HepG2 (cell line): ENCODE measurements around the gene ZNF23. TPM values are rescaled to one million over a fixed set of nuclear protein-coding genes. Genes with fewer than 3 reads are reported as not detected.

ENCODE experiments used
- ATAC-seq: fragments of 200-7000 bp; cut with Tn5 transposase; 3 replicates; pipeline ENCODE4 v1.9.1; 2020; ENCODE audit warnings: mild to moderate bottlenecking, moderate library complexity
- BruUV-seq: library from RNA; stranded (reverse); fragments of 400-500 nt; replicated peaks from 2 replicates; lab custom pipeline; 2021; lab: Mats Ljungman, UMichigan
- CTCF ChIA-PET: fragments of 300-600 bp; formaldehyde crosslinking; extraction: SDS; loops from one replicate; lab custom pipeline; 2021; ENCODE audit warnings: low total read pairs, inconsistent platforms, low intra/inter-chr PET ratio; lab: Yijun Ruan, JAX
- POLR2A ChIA-PET: fragments of 350-600 bp; sonication (Branson Sonifier 250); formaldehyde crosslinking; loops from one replicate; lab custom pipeline; 2020; ENCODE audit warnings: antibody characterized with exemption, inconsistent platforms; lab: Yijun Ruan, JAX
- DNase-seq: peaks from one replicate; pipeline ENCODE4 v3.0.0-alpha.2; 2015; ENCODE audit warnings: low spot score
- FAIRE-seq: peaks from 3 replicates; lab custom pipeline; 2011; peaks lifted over from hg19 to GRCh38; lab: Jason Lieb, UNC
- H2AFZ ChIP-seq: one replicate; pipeline ENCODE4 v1.6.1; 2011; ENCODE audit warnings: low read length, inconsistent platforms
- H3K27ac ChIP-seq: fragments of 300-600 bp; 3 replicates; pipeline ENCODE4 v1.8.0; 2011; ENCODE audit warnings: mixed run types, mild to moderate bottlenecking, mixed read lengths, low read length, inconsistent platforms; ENCODE audit not compliant: insufficient read depth; ENCODE audit errors: extremely low read length
- H3K27me3 ChIP-seq, 2 experiments: fragments of 200-600 bp in 1 of 2; 2 replicates in 1 of 2; 3 replicates in 1 of 2; pipeline versions ENCODE4 v1.6.0 to v1.8.0; 2011; ENCODE audit warnings: low read length in 2 of 2, mild to moderate bottlenecking in 2 of 2, moderate library complexity in 2 of 2, inconsistent platforms in 1 of 2; ENCODE audit not compliant: insufficient read depth in 2 of 2, control insufficient read depth in 1 of 2
- H3K36me3 ChIP-seq, 2 experiments: fragments of 200-600 bp in 1 of 2; replicated peaks in 1 of 2; 2 replicates in 1 of 2; 3 replicates in 1 of 2; pipeline versions ENCODE4 v1.5.1 to v1.8.0; 2011; ENCODE audit warnings: low read length in 2 of 2, inconsistent platforms in 1 of 2; ENCODE audit not compliant: insufficient read depth in 2 of 2, control insufficient read depth in 1 of 2
- H3K4me1 ChIP-seq: 2 replicates; pipeline ENCODE4 v1.5.1; 2012; ENCODE audit warnings: low read length, inconsistent platforms; ENCODE audit not compliant: insufficient read depth
- H3K4me2 ChIP-seq: 2 replicates; pipeline ENCODE4 v1.6.0; 2011; ENCODE audit warnings: low read depth, low read length, inconsistent platforms
- H3K4me3 ChIP-seq, 3 experiments: fragments of 200-600 bp in 1 of 3; sonication (generic), shearing (Covaris generic) in 1 of 3; replicated peaks in 1 of 3; 2 replicates each; pipeline ENCODE4 v1.5.1; 2011 to 2016; ENCODE audit warnings: low read length in 3 of 3, inconsistent platforms in 2 of 3, low read depth in 2 of 3, mild to moderate bottlenecking in 2 of 3, control low read depth in 1 of 3, mixed read lengths in 1 of 3; ENCODE audit not compliant: insufficient read depth in 1 of 3
- H3K79me2 ChIP-seq: one replicate; pipeline ENCODE4 v1.6.1; 2011; ENCODE audit warnings: low read length, inconsistent platforms; ENCODE audit not compliant: insufficient read depth
- H3K9ac ChIP-seq: 2 replicates; pipeline ENCODE4 v1.6.0; 2011; ENCODE audit warnings: mild to moderate bottlenecking, low read depth, low read length, inconsistent platforms; ENCODE audit not compliant: insufficient read depth
- H3K9me3 ChIP-seq: 2 replicates; pipeline ENCODE4 v1.5.1; 2012; ENCODE audit warnings: mild to moderate bottlenecking, low read length
- H4K20me1 ChIP-seq: 2 replicates; pipeline ENCODE4 v1.6.0; 2011; ENCODE audit warnings: inconsistent platforms, mild to moderate bottlenecking, low read length, moderate library complexity; ENCODE audit not compliant: insufficient read depth
- ARNTL ChIP-seq: sonication (generic); formaldehyde crosslinking; IDR thresholded peaks from 2 replicates; pipeline ENCODE4 v1.4.0; 2020; ENCODE audit warnings: mild to moderate bottlenecking, missing genetic modification reagents
- CCAR2 ChIP-seq: fragments of 200-400 bp; formaldehyde crosslinking; optimal IDR thresholded peaks from 2 replicates; pipeline ENCODE3; 2018; ENCODE audit warnings: low read depth, mild to moderate bottlenecking, low read length, moderate library complexity
- FOXP1 ChIP-seq, 2 experiments: fragments of 450-650 bp in 1 of 2; IDR thresholded peaks; 2 replicates each; pipeline ENCODE4 v1.6.1; 2017 to 2018; ENCODE audit warnings: antibody characterized with exemption in 1 of 2
- HOXA3 ChIP-seq: sonication (generic); formaldehyde crosslinking; IDR thresholded peaks from 2 replicates; pipeline ENCODE4 v1.5.0; 2020; ENCODE audit warnings: missing genetic modification reagents
- NAIF1 ChIP-seq: sonication (generic); formaldehyde crosslinking; IDR thresholded peaks from 2 replicates; pipeline ENCODE4 v1.5.0; 2020; ENCODE audit warnings: mild to moderate bottlenecking, missing genetic modification reagents, borderline replicate concordance
- NFIB ChIP-seq: sonication (generic); formaldehyde crosslinking; IDR thresholded peaks from 2 replicates; pipeline ENCODE4 v1.9.0; 2021; ENCODE audit warnings: missing genetic modification reagents, mild to moderate bottlenecking, borderline replicate concordance
- SALL1 ChIP-seq: sonication (generic); formaldehyde crosslinking; IDR thresholded peaks from 2 replicates; pipeline ENCODE4 v1.8.0; 2022; ENCODE audit warnings: mild to moderate bottlenecking, missing genetic modification reagents
- SRF ChIP-seq: IDR thresholded peaks from 2 replicates; pipeline ENCODE4 v1.6.1; 2011; ENCODE audit warnings: mild to moderate bottlenecking, low read depth, low read length, moderate library complexity
- TFDP1 ChIP-seq: IDR thresholded peaks from 2 replicates; pipeline ENCODE4 v1.6.1; 2016; ENCODE audit warnings: missing compliant biosample characterization, missing genetic modification reagents, borderline replicate concordance
- ZBTB33 ChIP-seq: sonication (generic); formaldehyde crosslinking; IDR thresholded peaks from 2 replicates; pipeline ENCODE4 v1.4.0; 2020; ENCODE audit warnings: missing genetic modification reagents
- ZFX ChIP-seq: sonication (generic); formaldehyde crosslinking; IDR thresholded peaks from 2 replicates; pipeline ENCODE4 v1.4.0; 2020; ENCODE audit warnings: mild to moderate bottlenecking, low read depth, missing genetic modification reagents, moderate library complexity
- ZNF280D ChIP-seq: sonication (generic); formaldehyde crosslinking; IDR thresholded peaks from 2 replicates; pipeline ENCODE4 v1.5.1; 2020; ENCODE audit warnings: mild to moderate bottlenecking, missing genetic modification reagents
- ZNF652 ChIP-seq: IDR thresholded peaks from 2 replicates; pipeline ENCODE4 v1.6.1; 2016; ENCODE audit warnings: low read depth, borderline replicate concordance
- ZNF776 ChIP-seq: sonication (generic); formaldehyde crosslinking; IDR thresholded peaks from 2 replicates; pipeline ENCODE4 v1.4.0; 2020; ENCODE audit warnings: mild to moderate bottlenecking, missing genetic modification reagents
- WGBS: methylation state at CpG from one replicate; pipeline ENCODE4 v1.1.6; 2017; ENCODE audit warnings: low lambda C conversion rate; 5-methylcytosine and 5-hydroxymethylcytosine counted together
- in situ Hi-C: cut with HindIII; loops from 2 replicates; pipeline ENCODE4 v1.10.0; 2017; ENCODE audit warnings: low pct_unique_long_range_greater_than_20kb; ENCODE audit not compliant: extremely low pct_ligation_motif_present
- intact Hi-C: fragments of 100-400 bp; cut with micrococcal nuclease; formaldehyde crosslinking; loops from one replicate; pipeline ENCODE4 v1.10.0; 2022; ENCODE audit not compliant: unreplicated experiment
- polyA plus RNA-seq, 8 experiments: library from polyadenylated mRNA; depleted of rRNA in 3 of 8; stranded (reverse) in 7 of 8; unstranded in 1 of 8; fragments of >200 nt; fragmentation: Illumina TruSeq in 4 of 8; extraction: Trizol in 4 of 8; gene quantifications; 2 replicates each; pipeline versions ENCODE4 v1.2.1 to v1.2.3, GENCODE V29; 2011 to 2016; ENCODE audit warnings: low read depth in 4 of 8, missing spikeins in 1 of 8, mixed read lengths in 1 of 8; ENCODE audit not compliant: insufficient read depth in 1 of 8
- total RNA-seq, 5 experiments: library from RNA; depleted of rRNA; stranded (reverse); fragments of >200 nt; fragmentation: Illumina TruSeq; extraction: Trizol; gene quantifications; 2 replicates each; pipeline ENCODE4 v1.2.3, GENCODE V29; 2016; ENCODE audit warnings: low read depth in 1 of 5

ZNF23 gene
- total and polyA plus RNA-seq, 2 of the 13 experiments (the other 11 are each of a cell fraction or from before 2014, with no cell fraction given): 8.6 to 12.2 TPM

GRCh38 chr16:71489122-71489521, 27.1 kb upstream of the ZNF23 start, which contains the start of gene ZNF19 (continued):
- TF ChIP-seq ZBTB33 (CRISPR knock-in tag): peak; percentile 71; the same call in 1 of the 2 replicates
- no peak for TF ChIP-seq TFDP1 (CRISPR knock-in tag)
- TF ChIP-seq HOXA3 (CRISPR knock-in tag): peak; percentile 77
- TF ChIP-seq SALL1: peak; percentile 18; the same call in 1 of the 2 replicates
- TF ChIP-seq ZFX (CRISPR knock-in tag): peak; percentile 21; the same call in 1 of the 2 replicates

- peak overlapping the region; percentile 83 for H3K27ac ChIP-seq
- intact Hi-C loops (loop anchor here (1.0 kb wide), 1 partner anchor 22 kb away; the partner anchor contains the start of gene ZNF23), in situ Hi-C loops (loop anchor here (10.0 kb wide), 1 partner anchor 121 kb away; no protein-coding TSS in a partner anchor)
- under 1% methylated on average over 39 of the region's 44 CpGs for WGBS
- H3K9me3 ChIP-seq: no peaks in the 10 kb centered on the region
- H4K20me1 ChIP-seq: no peaks in the 10 kb centered on the region
- POLR2A ChIA-PET: interaction anchor here (0.9 to 1.8 kb wide), 10 partner anchors 9 to 127 kb away, joined by 3 to 58 read pairs (median 5); partner anchors contain the start of gene ZNF23
- FAIRE-seq (peak; percentile 100), ATAC-seq (peak; percentile 93), DNase-seq (peak; percentile 91)
- peaks cover 0 to 4% of the 10 kb centered on the region in 2 experiments; a peak in 2 of 5 replicates for H3K27me3 ChIP-seq
- peak overlapping the region; percentile 84 for H3K9ac ChIP-seq
- BruUV-seq: TSS peak; percentile 94
- H3K4me1 ChIP-seq: peaks cover 24% of the 10 kb centered on the region
- peak overlapping the region; percentile 81 to 95 (median 88) for H3K4me3 ChIP-seq
- H3K4me2 ChIP-seq: peak overlapping the region; percentile 85
- peak overlapping the region; percentile 99 for H2AFZ ChIP-seq
- CTCF ChIA-PET: no interaction called here
- peaks cover 3% of the 10 kb centered on the region for H3K79me2 ChIP-seq
- H3K36me3 ChIP-seq: no peaks in the 10 kb centered on the region
- TF ChIP-seq ZNF280D (CRISPR knock-in tag) (0 out of 2 replicates have a peak, but pooled peaks have one; percentile 28), NAIF1 (no peak), SRF (no peak), ZNF652 (CRISPR knock-in tag) (no peak), CCAR2 (no peak), NFIB (no peak), ARNTL (CRISPR knock-in tag) (peak; percentile 59; the same call in 1 of the 2 replicates), FOXP1 (IDR thresholded peaks at IDR 0.05) (no peak), FOXP1 (CRISPR knock-in tag; IDR thresholded peaks at IDR 0.05) (no peak; the same call in 1 of the 2 replicates), ZNF776 (no peak)
Observed at GRCh38 chr16:71484006-71484893, 22.2 kb upstream of the ZNF23 start.
